ENCODE data around the gene EFCAB14.
"Not testable (repeated sequence)": the region's sequence is repeated elsewhere in the genome, so short reads cannot be mapped to it uniquely, and the experiment has no call there.

EFCAB14 gene

DNA sequence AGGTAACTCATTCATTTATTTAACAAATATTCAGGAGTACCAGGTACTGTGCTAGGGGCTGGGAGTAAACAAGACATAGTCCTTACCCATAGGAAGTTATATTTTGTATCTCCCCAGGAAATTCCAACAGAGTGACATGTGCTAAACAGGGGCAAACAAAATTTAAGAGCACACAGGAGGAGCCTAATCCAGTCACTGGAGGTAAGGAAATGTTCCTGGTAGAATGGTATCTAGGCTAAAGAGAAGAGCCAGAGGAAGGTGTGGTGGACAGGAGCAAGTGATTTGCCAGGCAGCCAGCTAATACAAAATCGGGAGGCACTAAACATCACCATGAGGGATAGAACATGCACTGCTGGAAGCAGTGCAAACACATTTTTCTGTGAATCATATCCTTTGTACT lies 36.9 kb downstream of the EFCAB14 start:
- DNase-seq: no peak

- no peak for DNase-seq
Measured at GRCh38 chr1:46681333-46682034, 37.4 kb downstream of the EFCAB14 start.

DNA sequence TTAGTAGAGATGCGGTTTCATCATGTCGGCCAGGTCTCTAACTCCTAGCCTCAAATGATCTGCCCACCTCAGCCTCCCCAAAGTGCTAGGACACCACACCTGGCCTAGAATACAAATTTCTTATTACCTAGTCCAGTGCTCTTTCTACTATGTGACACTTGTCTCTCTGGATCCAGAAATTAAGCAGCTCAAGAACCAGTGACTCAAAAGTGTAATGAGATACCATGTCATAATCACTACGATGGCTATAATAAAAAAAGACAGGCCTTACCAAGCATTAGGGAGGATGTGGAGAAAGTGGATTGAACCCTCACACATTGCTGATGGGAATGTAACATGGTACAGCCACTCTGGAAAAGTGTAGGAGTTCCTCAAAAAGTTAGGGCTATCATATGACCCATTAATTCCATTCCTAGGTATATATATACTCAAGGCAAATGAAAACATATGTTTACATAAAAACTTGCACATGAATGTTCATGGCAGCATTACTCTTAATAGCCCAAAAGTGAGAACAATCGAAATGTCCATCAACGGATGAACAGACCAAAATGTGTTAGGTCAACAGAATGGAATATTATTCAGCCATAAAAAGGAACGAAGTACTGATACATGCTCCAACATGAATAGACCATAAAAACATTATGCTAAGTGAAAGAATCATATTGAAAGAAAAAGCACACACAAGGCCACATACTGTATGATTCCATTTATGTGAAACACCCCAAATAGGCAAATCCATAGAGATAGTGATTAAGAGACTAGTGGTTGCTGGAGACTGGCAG lies 38.9 kb downstream of the EFCAB14 start:
- DNase-seq: no peak

GRCh38 chr1:46677339-46677738 lies 41.6 kb downstream of the EFCAB14 start:
- no peak for DNase-seq

- DNase-seq: no peak
Measured at GRCh38 chr1:46676531-46676930, 42.4 kb downstream of the EFCAB14 start.

GRCh38 chr1:46675549-46676314 lies 43.2 kb downstream of the EFCAB14 start:
- no peak for DNase-seq

DNA sequence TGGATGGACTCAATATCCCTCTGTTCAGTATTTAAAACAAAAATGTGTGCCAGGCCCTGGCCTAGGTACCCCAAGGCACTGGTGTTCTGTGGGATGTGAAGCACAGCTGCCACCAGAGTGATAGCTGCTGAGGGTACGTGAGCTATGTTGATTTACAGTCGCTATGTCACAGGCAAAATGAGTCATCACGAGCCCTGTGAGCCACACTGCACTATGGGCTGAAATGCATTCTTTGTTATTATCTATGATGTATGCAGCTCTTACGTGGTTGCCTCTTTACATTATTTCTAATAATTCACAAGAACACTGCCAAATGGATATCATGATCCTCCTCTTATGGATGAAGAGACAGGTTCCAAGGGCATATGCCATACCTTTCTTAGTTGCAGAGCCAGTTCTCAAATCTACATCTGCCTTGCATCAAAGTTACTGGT lies 45.1 kb downstream of the EFCAB14 start:
- DNase-seq: no peak

GRCh38 chr1:46672696-46673095 lies 46.2 kb downstream of the EFCAB14 start:
- no peak for DNase-seq

- DNase-seq: no peak
Measured at GRCh38 chr1:46671554-46671953, 47.4 kb downstream of the EFCAB14 start, which contains the start of gene TEX38. Gene TEX38, plus strand, starts transcription at chr1:46671854. Its CDS starts 81 bp downstream, at chr1:46671935.

- DNase-seq: no peak
Measured at GRCh38 chr1:46670134-46670533, 48.8 kb downstream of the EFCAB14 start.

DNA sequence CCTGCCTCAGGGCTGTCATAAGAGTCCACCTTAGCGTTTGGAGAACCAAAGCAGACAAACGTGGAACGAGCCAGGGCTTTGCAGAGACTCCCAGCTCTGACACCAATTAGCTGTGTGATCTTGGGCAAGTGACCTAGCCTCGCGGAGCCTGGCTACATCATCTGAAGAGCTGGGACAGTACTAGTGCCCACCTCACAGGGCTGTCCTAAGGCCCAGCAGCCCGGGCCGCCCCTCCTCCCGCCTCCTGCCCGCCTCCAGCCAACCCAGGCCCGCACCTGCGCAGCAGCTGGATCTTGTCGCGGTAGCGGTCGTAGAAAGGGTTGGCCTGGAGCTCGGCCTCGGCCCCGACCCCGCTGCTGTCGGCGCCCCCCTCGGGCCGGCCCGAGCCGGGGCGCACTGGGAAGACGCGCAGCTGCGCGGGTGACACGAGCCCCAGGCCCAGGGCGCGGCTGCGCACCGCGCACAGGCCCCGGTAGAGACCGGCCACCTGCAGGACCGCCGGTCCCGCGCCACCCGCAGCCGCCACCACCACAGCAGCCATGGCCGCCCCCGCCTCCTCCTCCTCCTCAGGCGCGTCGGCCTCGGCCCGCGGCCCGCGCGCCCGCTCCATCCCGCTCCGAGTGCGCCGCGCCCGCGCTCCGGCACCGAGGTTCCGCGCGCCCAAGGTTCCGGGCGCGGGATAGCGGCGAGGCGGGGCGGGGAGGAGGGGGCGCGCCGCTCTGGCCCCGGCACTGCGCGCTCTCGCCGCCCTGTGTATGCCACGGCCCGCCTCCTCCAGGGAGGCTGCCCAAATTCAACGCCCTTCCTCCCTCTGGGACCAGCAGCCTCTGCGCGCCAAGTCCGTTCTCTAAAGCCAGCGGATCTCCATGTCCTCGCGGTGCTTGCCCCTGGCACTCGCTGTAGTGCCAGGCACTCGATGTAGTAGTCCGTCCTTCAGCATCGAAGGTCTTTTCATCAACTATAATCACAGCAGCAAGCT lies 50.8 kb downstream of the EFCAB14 start, which contains the start of gene ATPAF1:
ATPAF1 (minus strand) TSS at position 583 of the 979 bp plus-strand sequence; CDS start at position 541, 42 bp downstream.
- peak; percentile 19 for DNase-seq

- no peak for DNase-seq
Measured at GRCh38 chr1:46665983-46666382, 52.9 kb downstream of the EFCAB14 start.

DNA sequence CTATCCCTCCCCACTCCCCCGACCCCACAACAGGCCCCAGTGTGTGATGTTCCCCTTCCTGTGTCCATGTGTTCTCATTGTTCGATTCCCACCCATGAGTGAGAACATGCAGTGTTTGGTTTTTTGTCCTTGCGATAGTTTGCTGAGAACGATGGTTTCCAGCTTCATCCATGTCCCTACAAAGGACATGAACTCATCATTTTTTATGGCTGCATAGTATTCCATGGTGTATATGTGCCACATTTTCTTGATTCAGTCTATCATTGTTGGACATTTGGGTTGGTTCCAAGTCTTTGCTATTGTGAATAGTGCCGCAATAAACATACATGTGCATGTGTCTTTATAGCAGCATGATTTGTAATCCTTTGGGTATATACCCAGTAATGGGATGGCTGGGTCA lies 56.0 kb downstream of the EFCAB14 start:
- DNase-seq: not testable (repeated sequence)

GRCh38 chr1:46660116-46660515 lies 58.8 kb downstream of the EFCAB14 start:
- DNase-seq: not testable (repeated sequence)

GRCh38 chr1:46659307-46659870 lies 59.5 kb downstream of the EFCAB14 start:
- no peak for DNase-seq

GRCh38 chr1:46657775-46658174 lies 61.1 kb downstream of the EFCAB14 start:
- DNase-seq: no peak

- DNase-seq: no peak
Measured at GRCh38 chr1:46656643-46657042, 62.3 kb downstream of the EFCAB14 start.

- DNase-seq: no peak
Measured at GRCh38 chr1:46655848-46656247, 63.1 kb downstream of the EFCAB14 start.

DNA sequence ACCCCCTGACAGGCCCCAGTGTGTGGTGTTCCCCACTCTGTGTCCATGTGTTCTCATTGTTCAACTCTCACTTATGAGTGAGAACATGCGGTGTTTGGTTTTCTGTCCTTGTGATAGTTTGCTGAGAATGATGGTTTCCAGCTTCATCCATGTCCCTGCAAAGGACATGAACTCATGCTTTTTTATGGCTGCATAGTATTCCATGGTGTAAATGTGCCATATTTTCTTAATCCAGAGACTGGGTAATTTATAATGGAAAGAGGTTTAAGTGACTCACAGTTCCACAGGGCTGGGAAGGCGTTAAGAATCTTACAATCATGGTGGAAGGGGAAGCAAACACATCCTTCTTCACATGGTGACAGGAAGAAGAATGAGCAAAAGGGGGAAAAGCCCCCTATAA lies 64.2 kb downstream of the EFCAB14 start:
- DNase-seq: not testable (repeated sequence)

- DNase-seq: no peak
Measured at GRCh38 chr1:46654012-46654411, 64.9 kb downstream of the EFCAB14 start.

DNA sequence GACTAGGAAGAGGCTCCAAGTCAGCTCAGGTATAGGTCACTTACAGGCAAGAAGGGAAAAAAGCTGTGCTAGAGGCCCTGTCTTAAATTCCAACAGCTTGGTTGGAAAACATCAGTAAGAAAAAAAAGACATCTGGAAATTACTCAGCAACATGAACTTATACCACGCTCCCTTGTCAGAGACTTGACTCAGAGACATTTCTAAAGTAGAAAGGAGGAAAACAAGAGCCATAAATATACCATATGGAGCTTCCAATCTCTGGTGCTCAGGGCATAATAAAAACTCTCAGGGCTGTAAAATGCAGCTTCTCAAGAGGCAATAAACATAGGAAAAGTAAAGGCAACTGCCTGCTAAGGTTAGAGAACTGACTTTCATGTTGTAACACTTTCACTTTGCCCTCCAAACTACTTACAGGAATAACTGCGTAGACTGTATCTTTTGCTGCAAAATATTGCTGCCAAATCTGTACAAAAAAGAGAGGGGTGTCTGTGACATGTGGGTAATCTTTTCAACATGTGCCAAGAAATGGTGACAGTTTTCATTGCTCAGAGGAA lies 65.4 kb downstream of the EFCAB14 start:
- no peak for DNase-seq

All from COR-L47 (cell line).